Occipital lobe (tissue), 2 donors: ENCODE measurements around the gene SNX10. TPM values are rescaled to one million over a fixed set of nuclear protein-coding genes. Genes with fewer than 3 reads are reported as not detected.
A peak's percentile ranks its signal among the peaks of the same experiment; 100 is the strongest.
"Not testable (repeated sequence)": the region's sequence is repeated elsewhere in the genome, so short reads cannot be mapped to it uniquely, and the experiment has no call there.

Source experiments
- DNase-seq: peaks from one replicate; lab custom pipeline; 2025; lab: John Stamatoyannopoulos, UW
- total RNA-seq: library from RNA; depleted of rRNA; stranded (reverse); fragments of >200 nt; gene quantifications from one replicate; pipeline ENCODE4 v1.2.3, GENCODE V29; 2014

The SNX10 gene
- 61.5 TPM for total RNA-seq

- DNase-seq, result peak; percentile 31
Observed at GRCh38 chr7:26291699-26292538, at the start of gene SNX10. Gene SNX10, plus strand, starts transcription at chr7:26291862. Its CDS starts 54,581 bp downstream, at chr7:26346443.

- no peak for DNase-seq
Observed at GRCh38 chr7:26245150-26245549, 46.5 kb upstream of the SNX10 start.

- DNase-seq, result no peak
Observed at GRCh38 chr7:26250239-26250638, 41.4 kb upstream of the SNX10 start.

- not testable (repeated sequence) for DNase-seq
Observed at GRCh38 chr7:26261866-26262265, 29.8 kb upstream of the SNX10 start.

DNA sequence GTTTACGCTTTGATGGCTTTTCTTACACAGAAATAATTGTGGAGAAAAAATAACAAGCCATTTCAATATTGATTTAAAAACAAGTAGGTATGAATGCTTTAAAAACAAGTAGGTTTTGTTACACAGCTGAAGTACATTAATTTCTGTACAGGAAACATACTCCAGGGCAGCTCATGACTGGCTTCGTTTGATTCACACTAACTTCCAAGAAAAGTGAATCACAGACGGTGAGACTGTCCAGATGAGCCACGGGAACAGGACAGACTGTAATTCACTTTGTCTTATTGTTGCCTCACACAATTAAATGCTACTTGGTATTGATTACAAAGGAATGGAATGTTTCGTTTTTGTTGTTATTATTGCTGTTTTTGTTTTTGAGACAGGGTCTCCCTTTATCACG, 26.6 kb upstream of the SNX10 start:
- DNase-seq, result no peak

- no peak for DNase-seq
Observed at GRCh38 chr7:26265499-26266075, 26.1 kb upstream of the SNX10 start.

DNA sequence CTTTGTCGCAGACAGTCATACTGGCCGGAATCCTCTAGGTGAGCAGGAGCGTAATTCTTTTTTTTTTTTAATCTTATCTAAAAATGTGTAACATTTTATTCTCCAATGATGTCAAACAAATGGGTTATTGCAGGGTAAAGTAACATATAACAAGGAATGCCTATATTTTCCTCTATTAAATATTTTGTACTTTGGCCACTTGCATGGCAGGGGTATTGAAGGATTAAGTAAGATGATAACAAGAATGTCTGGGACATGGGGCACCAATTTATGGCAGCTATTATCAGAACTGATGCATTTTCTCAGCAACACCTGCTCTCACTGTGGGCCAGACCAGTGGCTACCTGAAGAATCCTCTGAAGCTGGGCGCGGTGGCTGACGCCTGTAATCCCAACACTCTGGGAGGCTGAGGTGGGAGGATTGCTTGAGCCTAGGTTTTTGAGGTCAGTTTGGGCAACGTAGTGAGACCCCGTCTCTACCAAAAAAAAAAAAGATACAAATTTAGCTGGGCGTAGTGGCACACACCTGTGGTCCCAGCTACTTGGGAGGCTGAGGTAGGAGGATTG, 24.0 kb upstream of the SNX10 start:
- DNase-seq, result no peak

DNA sequence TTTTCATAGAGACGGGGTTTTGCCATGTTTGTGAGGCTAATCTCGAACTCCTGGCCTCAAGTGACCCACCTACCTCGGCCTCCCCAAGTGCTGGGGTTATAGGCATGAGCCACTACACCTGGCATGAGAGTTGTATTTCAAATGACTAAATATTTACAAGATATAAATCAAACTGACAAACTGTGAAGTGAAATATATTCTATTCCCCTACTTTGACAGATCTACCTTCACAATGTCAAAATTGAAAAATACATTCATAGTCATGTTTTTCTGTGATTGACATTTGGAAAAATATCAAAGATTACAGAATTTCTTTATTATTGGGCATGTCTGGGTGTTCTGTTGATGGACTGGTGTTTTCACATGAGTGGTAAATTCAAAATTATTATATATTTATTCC, 16.4 kb upstream of the SNX10 start:
- no peak for DNase-seq

- no peak for DNase-seq
Observed at GRCh38 chr7:26278770-26279169, 12.9 kb upstream of the SNX10 start.

GRCh38 chr7:26279405-26279804, 12.3 kb upstream of the SNX10 start:
- DNase-seq, result no peak

DNA sequence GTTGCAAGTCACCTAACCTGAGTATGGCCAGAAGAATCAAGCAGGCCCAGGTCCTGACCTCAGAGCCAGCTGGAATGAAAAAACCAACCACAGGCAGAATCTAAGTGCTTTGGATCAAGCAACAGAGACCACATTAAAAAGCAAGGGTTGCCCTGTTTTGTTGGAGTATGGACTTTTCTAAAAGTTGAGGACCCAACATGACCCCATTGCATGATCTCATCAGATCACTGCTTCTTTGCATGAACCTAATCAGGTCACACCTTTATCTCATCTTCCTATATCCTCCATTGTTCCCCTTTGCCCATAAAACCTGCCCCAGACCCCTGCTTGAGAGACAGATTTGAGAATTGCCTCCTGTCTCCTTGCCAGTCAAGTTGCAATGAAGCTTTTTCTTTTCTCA, 11.6 kb upstream of the SNX10 start:
- no peak for DNase-seq

- no peak for DNase-seq
Observed at GRCh38 chr7:26280723-26281122, 10.9 kb upstream of the SNX10 start.

DNA sequence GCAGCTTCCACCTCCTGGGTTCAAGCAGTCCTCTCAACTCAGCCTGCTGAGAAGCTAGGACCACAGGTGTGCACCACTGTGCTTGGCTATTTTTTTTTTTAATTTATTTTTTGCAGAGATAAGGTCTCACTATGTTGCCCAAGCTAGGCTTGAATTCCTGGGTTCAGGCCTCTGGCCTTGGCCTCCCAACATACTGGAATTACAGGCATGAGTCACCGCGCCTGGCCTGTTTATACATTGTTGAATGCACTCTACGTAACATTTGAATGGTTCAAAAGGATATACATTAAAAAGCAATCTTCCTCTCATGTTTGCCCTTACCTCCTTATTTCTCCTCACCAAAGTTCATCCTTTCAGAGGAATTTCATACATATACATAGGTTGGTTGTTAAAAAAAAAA, 7.2 kb upstream of the SNX10 start:
- DNase-seq, result no peak

DNA sequence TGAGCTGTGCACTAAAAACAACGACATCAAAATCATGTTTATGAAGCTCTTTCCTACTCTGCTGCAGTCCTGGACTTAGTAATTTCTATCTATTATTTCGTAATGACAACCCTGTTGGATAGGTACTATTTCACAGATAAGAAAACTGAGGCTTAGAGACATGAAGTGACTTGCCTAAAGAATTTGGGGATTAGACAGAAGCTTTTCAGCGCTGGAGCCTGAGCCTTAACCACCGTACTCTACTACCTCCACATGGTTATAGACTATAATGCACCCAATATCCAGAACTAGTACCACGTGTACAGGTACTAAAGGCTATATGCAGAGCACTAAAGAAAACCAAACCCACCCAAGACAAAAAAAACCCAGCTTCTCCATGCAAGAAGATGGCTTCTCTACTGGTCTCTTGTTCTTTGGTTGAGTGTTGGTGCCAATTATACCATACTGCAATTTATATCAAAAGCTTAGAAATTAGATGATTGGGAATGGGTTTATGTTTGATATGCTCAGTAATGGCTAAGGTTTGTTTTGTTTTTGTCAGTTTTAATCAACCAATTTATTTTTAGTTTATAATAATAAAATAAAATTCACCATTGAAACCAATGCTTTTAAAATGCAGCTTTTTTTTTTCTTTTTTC, 6.5 kb upstream of the SNX10 start:
- no peak for DNase-seq

DNA sequence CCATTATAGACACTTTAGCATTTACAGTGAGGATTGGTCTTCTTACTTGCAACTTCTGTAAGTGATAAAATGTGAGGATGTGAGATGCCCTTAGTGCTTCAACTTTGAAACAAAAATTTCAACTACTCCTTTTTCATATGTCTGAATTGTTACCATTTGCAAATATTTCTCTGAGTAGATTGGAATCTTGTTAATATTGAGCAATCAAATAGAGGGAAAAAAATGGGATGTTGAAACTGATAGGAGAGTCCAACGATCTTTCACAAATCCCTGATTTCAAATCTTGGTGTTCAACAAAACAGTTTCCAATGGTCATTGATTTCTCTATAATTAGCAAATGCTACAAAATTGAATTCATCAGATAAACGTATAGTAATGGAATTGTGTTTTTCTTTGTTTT, 5.5 kb upstream of the SNX10 start:
- DNase-seq, result no peak

DNA sequence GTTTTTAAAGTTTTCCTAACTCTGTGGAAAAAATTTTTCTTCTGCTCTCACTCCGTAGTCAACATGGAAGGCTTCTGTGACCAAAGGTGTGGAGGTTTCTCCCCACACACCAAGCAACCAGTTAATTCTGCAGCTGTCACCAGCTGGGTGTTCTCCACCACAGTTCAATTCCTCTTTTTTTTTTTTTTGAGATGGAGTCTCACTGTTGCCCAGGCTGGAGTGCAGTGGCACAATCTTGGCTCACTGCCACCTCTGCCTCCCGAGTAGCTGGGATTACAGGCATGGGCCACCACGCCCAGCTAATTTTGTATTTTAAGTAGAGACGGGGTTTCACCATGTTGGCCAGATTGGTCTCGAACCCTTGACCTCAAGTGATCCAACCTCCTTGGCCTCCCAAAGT, 3.5 kb upstream of the SNX10 start:
- DNase-seq, result not testable (repeated sequence)

- DNase-seq, result no peak
Observed at GRCh38 chr7:26291251-26291650, 411 bp upstream of the SNX10 start.

- peak; percentile 8 for DNase-seq
Observed at GRCh38 chr7:26292768-26293560, 1.3 kb downstream of the SNX10 start.

DNA sequence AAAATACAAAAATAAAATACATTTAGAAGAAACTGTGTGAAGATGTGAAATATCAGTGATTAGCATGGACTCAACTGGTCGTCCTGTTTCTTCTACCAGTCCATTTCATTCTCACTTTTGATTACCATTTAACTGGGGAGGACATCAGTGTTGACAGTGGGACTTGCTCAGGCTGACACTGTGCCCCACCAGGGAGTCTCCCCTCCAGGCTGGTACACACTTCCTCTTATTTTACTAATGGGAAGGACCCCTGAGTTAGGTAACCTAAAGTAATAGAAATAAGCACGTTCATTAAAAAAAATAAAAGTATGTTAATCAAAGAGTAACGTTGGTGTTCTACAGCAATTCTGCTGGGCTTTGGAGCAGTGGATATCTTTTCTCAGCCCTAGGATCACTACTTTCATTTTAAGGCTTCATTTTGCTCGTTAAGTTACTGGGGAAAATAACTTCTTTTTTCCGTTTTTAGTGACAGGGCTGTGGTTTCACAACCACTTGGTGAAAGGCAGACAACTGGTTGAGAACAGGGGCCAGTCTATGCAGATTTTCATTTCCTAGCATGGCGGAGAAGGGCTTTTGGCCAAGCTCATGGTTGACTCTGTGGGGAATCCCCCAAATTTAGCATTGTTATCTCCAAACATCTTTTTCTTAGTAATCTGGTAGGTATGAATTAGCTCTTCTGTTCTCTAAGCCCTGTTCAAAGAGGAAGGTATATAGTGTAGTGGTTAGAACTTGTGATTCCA, 2.1 kb downstream of the SNX10 start:
- DNase-seq, result no peak

DNA sequence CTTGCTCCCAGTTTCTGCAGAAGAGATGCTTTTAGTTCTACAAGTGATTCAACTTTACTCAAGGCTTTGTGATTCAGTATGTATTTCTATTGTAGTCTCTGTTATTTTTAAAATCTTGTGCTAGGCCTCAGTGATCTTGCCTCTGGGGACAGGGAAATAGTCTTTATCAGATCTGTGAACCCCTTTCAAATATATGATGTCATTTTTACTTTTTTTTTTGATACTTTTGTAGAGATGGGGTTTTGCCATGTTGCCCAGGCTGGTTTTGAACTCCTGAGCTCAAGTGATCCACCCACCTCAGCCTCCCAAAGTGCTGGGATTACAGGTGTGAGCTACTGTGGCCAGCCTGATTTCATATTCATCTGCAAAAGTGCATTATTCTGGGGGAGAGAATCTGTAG, 3.4 kb downstream of the SNX10 start:
- no peak for DNase-seq

GRCh38 chr7:26295586-26295985, 3.9 kb downstream of the SNX10 start:
- no peak for DNase-seq
